HepG2 (cell line): Measurements from ENCODE around the gene PDCL3. TPM values are rescaled to one million over a fixed set of nuclear protein-coding genes. Genes with fewer than 3 reads are reported as not detected.
A peak's percentile ranks its signal among the peaks of the same experiment; 100 is the strongest.

Experiments used
- ELF3 ChIP-seq: IDR thresholded peaks from 2 replicates; pipeline ENCODE4 v1.6.1; 2016; ENCODE audit warnings: missing genetic modification reagents, missing compliant biosample characterization
- FOSL2 ChIP-seq: sonication (generic); formaldehyde crosslinking; IDR thresholded peaks from 2 replicates; pipeline ENCODE4 v1.4.0; 2020; ENCODE audit warnings: missing genetic modification reagents
- HIC2 ChIP-seq: sonication (generic); formaldehyde crosslinking; IDR thresholded peaks from 2 replicates; pipeline ENCODE4 v1.9.0; 2022; ENCODE audit warnings: low read depth, missing genetic modification reagents
- MAFK ChIP-seq, 2 experiments: IDR thresholded peaks in 1 of 2; conservative IDR thresholded peaks in 1 of 2; 2 replicates each; pipeline ENCODE4 v1.6.1; 2011; ENCODE audit warnings: improper control_type of control experiment in 2 of 2, low read length in 2 of 2
- PHF21A ChIP-seq: sonication (generic); formaldehyde crosslinking; IDR thresholded peaks from 2 replicates; pipeline ENCODE4 v1.5.0; 2020; ENCODE audit warnings: mild to moderate bottlenecking, missing genetic modification reagents
- PRDM10 ChIP-seq: sonication (generic); formaldehyde crosslinking; IDR thresholded peaks from 2 replicates; pipeline ENCODE4 v1.4.0; 2020; ENCODE audit warnings: low read depth, missing genetic modification reagents
- TAF1 ChIP-seq: sonication (generic); formaldehyde crosslinking; IDR thresholded peaks from 2 replicates; pipeline ENCODE4 v1.4.0; 2020; ENCODE audit warnings: missing genetic modification reagents
- ZBTB3 ChIP-seq: sonication (generic); formaldehyde crosslinking; IDR thresholded peaks from 2 replicates; pipeline ENCODE4 v1.4.0; 2020; ENCODE audit warnings: low read depth, mild to moderate bottlenecking, moderate library complexity, missing genetic modification reagents, borderline replicate concordance
- ZFP1 ChIP-seq: IDR thresholded peaks from 2 replicates; pipeline ENCODE4 v1.6.1; 2016
- ZFP82 ChIP-seq: sonication (generic); formaldehyde crosslinking; IDR thresholded peaks from 2 replicates; pipeline ENCODE4 v1.5.1; 2020; ENCODE audit warnings: mild to moderate bottlenecking, missing genetic modification reagents, borderline replicate concordance
- ZNF292 ChIP-seq: sonication (generic); formaldehyde crosslinking; IDR thresholded peaks from 2 replicates; pipeline ENCODE4 v1.8.1; 2022; ENCODE audit warnings: mild to moderate bottlenecking, low read depth, missing genetic modification reagents, borderline replicate concordance
- ZNF782 ChIP-seq: sonication (generic); formaldehyde crosslinking; IDR thresholded peaks from 2 replicates; pipeline ENCODE4 v1.4.0; 2020; ENCODE audit warnings: missing genetic modification reagents, mild to moderate bottlenecking, borderline replicate concordance
- polyA plus RNA-seq, 8 experiments: library from polyadenylated mRNA; depleted of rRNA in 3 of 8; stranded (reverse) in 7 of 8; unstranded in 1 of 8; fragments of >200 nt; fragmentation: Illumina TruSeq in 4 of 8; extraction: Trizol in 4 of 8; gene quantifications; 2 replicates each; pipeline versions ENCODE4 v1.2.1 to v1.2.3, GENCODE V29; 2011 to 2016; ENCODE audit warnings: low read depth in 4 of 8, missing spikeins in 1 of 8, mixed read lengths in 1 of 8; ENCODE audit not compliant: insufficient read depth in 1 of 8
- total RNA-seq, 5 experiments: library from RNA; depleted of rRNA; stranded (reverse); fragments of >200 nt; fragmentation: Illumina TruSeq; extraction: Trizol; gene quantifications; 2 replicates each; pipeline ENCODE4 v1.2.3, GENCODE V29; 2016; ENCODE audit warnings: low read depth in 1 of 5

The PDCL3 gene
- total and polyA plus RNA-seq, 2 of the 13 experiments (the other 11 are each of a cell fraction or from before 2014, with no cell fraction given), result 14.4 to 24.4 TPM

GRCh38 chr2:100561191-100561590, 1.6 kb upstream of the PDCL3 start (continued):
- TF ChIP-seq ZFP82 (CRISPR knock-in tag) (no peak), PHF21A (no peak), ZNF292 (CRISPR knock-in tag) (no peak), TAF1 (CRISPR knock-in tag) (no peak), ZBTB3 (CRISPR knock-in tag) (no peak), ZNF782 (CRISPR knock-in tag) (no peak), PRDM10 (CRISPR knock-in tag) (no peak), ZFP1 (CRISPR knock-in tag) (no peak), MAFK (conservative IDR thresholded peaks at IDR 0.05 in 1 of 2, IDR thresholded peaks at IDR 0.05 in 1 of 2; ENCODE audit: low read length in 2 of 2) (0 out of 4 replicates have a peak, but pooled peaks of 1 of the 2 experiments have one; percentile 25), FOSL2 (CRISPR knock-in tag) (0 out of 2 replicates have a peak, but pooled peaks have one; percentile 10), HIC2 (CRISPR knock-in tag) (no peak), ELF3 (0 out of 2 replicates have a peak, but pooled peaks have one; percentile 14)
- TF ChIP-seq, all 625 proteins: peak for 5
